ENCODE results near the gene SSH3.

SSH3 gene

GRCh38 chr11:67303132-67303834 is at the start of gene SSH3:
SSH3 (plus strand) TSS chr11:67303530; CDS start chr11:67303626, 96 bp downstream.
- no peak for TF ChIP-seq CTCF (IDR thresholded peaks at IDR 0.05; ENCODE audit: low read length, missing control alignments)
- peak; percentile 53 for DNase-seq (ENCODE audit: low read depth)
- peak within 1 kb of the TSS; percentile 70 for H3K4me3 ChIP-seq (replicated peaks; ENCODE audit: low read depth, low read length)

GRCh38 chr11:67253872-67254624 is 49.3 kb upstream of the SSH3 start:
- DNase-seq (ENCODE audit: low read depth): no peak
- no peak for TF ChIP-seq CTCF (IDR thresholded peaks at IDR 0.05; ENCODE audit: low read length, missing control alignments)
- H3K4me3 ChIP-seq (replicated peaks; ENCODE audit: low read depth, low read length): no peak overlapping the region

- DNase-seq (ENCODE audit: low read depth): no peak
- TF ChIP-seq CTCF (IDR thresholded peaks at IDR 0.05; ENCODE audit: low read length, missing control alignments): no peak
These were observed 48.5 kb upstream of the SSH3 start for GRCh38 chr11:67254798-67255197.

GRCh38 chr11:67255353-67255752 is 48.0 kb upstream of the SSH3 start:
- TF ChIP-seq CTCF (IDR thresholded peaks at IDR 0.05; ENCODE audit: low read length, missing control alignments): no peak
- H3K4me3 ChIP-seq (replicated peaks; ENCODE audit: low read depth, low read length): no peak overlapping the region
- DNase-seq (ENCODE audit: low read depth): no peak

More at GRCh38 chr11:67254798-67255197, 48.5 kb upstream of the SSH3 start:
- H3K4me3 ChIP-seq (replicated peaks; ENCODE audit: low read depth, low read length): no peak overlapping the region

GRCh38 chr11:67255864-67256263 is 47.5 kb upstream of the SSH3 start:
- TF ChIP-seq CTCF (IDR thresholded peaks at IDR 0.05; ENCODE audit: low read length, missing control alignments): no peak
- no peak overlapping the region for H3K4me3 ChIP-seq (replicated peaks; ENCODE audit: low read depth, low read length)
- no peak for DNase-seq (ENCODE audit: low read depth)

GRCh38 chr11:67256477-67257135 is 46.7 kb upstream of the SSH3 start:
- DNase-seq (ENCODE audit: low read depth): no peak
- no peak for TF ChIP-seq CTCF (IDR thresholded peaks at IDR 0.05; ENCODE audit: low read length, missing control alignments)
- no peak overlapping the region for H3K4me3 ChIP-seq (replicated peaks; ENCODE audit: low read depth, low read length)

Data from fibroblast of pulmonary artery (primary cell).